Stimulated activated memory B cell treated with anti-CD40 and anti-IgM and Interleukin-4, amounts not matched to agents 10 μg/mL and 1 μg/mL and 100 μg/mL, for 72 hours (primary cell): Measurements from ENCODE around the gene SMAD3.

Experiments used
- ATAC-seq: fragments of 150-1000 bp; cut with Tn5 transposase; 2 replicates; pipeline ENCODE4 v1.10.0; 2021
- H3K27ac Mint-ChIP-seq: one replicate; pipeline ENCODE4 v1.8.0; 2022; ENCODE audit warnings: mild to moderate bottlenecking, mixed read lengths
- H3K27me3 Mint-ChIP-seq: one replicate; pipeline ENCODE4 v1.8.0; 2022; ENCODE audit warnings: mixed read lengths
- H3K36me3 Mint-ChIP-seq: one replicate; pipeline ENCODE4 v1.8.0; 2022; ENCODE audit warnings: mixed read lengths
- H3K4me1 Mint-ChIP-seq: one replicate; pipeline ENCODE4 v1.8.0; 2022; ENCODE audit warnings: mixed read lengths
- H3K4me3 Mint-ChIP-seq: one replicate; pipeline ENCODE4 v1.8.0; 2022; ENCODE audit warnings: mild to moderate bottlenecking, moderate library complexity, mixed read lengths
- H3K9me3 Mint-ChIP-seq: one replicate; pipeline ENCODE4 v1.8.0; 2022; ENCODE audit warnings: mixed read lengths

The SMAD3 gene

DNA sequence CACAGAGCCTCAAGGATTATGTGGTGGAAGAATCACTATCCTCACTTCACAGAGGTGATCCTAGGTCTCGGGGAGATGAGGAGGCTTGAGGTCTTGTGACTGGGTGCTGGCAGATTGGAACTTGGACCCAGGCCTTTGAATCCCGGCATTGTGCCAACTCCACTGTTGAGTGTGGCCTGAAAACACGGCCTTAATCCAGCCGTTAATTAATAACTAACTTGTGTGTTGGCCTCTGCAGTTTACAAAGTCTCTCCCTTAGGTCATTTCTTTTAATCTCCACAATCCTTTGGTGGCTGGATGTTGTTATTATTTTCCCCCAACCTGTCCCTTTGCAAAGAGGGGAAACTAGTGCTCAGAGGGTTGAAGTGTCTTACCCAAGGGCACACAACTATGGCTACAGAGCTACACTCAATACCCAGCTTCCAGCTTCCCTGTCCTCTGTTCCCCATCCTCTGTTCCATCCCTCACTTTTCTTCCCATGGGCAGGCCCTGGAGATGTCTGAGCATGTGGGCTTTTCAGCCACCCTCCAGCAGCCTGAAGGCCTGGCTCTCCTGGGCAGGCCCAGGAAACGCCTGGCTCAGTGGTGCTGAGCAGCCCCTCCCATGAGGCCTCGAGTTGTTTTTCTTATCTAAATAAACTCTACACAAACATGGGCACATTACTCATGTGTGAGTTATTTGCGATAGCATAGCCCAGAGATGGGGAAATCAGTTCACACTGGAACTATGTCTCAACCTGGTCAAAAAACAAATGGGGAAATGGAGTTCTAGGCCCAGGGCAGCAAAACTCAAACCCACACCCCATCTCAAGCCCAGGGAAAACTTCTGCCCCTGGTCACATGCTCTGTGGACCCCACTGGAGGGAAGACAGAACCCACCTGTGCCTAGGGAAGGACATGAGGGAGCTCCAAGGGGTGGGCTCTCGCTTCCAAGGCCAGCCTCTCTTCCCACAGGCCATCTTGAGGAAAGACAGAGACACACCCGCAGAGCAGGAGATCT lies 16.8 kb upstream of the SMAD3 start:
- Mint-ChIP-seq H3K27ac (peak overlapping the region; percentile 83), H3K4me1 (peaks cover 28% of the 10 kb centered on the region), H3K36me3 (no peaks in the 10 kb centered on the region), H3K27me3 (no peaks in the 10 kb centered on the region), H3K4me3 (no peak overlapping the region), H3K9me3 (no peaks in the 10 kb centered on the region)
- no peak for ATAC-seq

DNA sequence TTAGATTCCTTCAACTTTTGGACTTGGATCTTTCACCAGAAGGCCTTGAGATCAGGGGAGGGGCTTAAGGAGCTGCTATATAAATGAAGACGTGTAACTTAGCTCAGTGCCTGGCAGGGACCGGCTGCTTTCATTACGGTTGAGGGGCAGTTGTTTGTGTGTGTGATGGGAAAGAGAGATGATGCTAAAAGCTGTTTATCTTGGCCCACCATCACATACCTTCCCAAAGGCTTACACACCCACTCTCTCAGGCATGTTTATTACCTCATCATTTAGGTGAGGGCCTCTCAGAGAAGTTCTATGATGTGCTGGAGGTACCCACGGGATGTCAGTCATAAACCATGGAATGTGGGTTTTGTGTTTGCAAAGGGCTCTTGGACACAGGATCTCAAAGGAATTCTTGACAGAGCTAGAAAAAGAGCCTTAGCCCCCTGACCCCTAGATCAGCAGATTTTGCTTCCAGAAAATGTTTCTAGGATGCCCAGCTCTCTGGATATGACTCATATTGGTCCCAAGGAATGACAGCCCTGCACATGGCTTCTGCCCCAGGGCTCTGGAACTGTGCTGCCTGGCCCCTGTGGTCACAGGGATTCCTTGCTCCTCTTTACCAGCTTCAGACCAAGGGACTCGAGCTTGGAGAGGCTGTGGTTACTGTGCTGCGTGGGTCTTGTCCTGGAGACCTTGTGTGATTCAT lies 15.9 kb upstream of the SMAD3 start:
- no peak overlapping the region for H3K4me3 Mint-ChIP-seq
- peaks cover 32% of the 10 kb centered on the region for H3K4me1 Mint-ChIP-seq
- ATAC-seq = no peak
- H3K27me3 Mint-ChIP-seq = no peaks in the 10 kb centered on the region
- H3K36me3 Mint-ChIP-seq = no peaks in the 10 kb centered on the region
- no peaks in the 10 kb centered on the region for H3K9me3 Mint-ChIP-seq
- H3K27ac Mint-ChIP-seq = peak overlapping the region; percentile 60

DNA sequence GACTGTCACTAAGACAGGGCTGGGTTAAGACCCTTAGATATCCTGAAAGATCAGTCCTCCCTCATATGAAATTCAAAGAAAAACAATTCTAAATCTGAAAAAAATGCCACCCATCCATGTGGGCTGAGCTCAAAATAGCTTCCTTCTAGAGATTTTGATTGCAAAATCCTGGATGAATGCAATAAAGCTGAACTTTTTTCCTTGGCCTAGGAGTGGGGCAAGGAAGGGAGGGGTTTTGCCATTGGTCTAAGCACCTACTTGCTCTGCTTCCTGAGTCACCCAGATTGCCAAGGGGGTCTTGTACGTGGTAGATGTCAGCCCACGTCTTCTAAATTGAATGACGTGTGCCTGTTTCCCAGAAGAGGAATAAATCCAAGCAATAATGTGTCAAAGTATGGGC lies 15.3 kb upstream of the SMAD3 start:
- H3K9me3 Mint-ChIP-seq = no peaks in the 10 kb centered on the region
- no peaks in the 10 kb centered on the region for H3K27me3 Mint-ChIP-seq
- peaks cover 38% of the 10 kb centered on the region for H3K4me1 Mint-ChIP-seq
- no peak overlapping the region for H3K4me3 Mint-ChIP-seq
- H3K27ac Mint-ChIP-seq = peak overlapping the region; percentile 60
- ATAC-seq = no peak
- no peaks in the 10 kb centered on the region for H3K36me3 Mint-ChIP-seq

DNA sequence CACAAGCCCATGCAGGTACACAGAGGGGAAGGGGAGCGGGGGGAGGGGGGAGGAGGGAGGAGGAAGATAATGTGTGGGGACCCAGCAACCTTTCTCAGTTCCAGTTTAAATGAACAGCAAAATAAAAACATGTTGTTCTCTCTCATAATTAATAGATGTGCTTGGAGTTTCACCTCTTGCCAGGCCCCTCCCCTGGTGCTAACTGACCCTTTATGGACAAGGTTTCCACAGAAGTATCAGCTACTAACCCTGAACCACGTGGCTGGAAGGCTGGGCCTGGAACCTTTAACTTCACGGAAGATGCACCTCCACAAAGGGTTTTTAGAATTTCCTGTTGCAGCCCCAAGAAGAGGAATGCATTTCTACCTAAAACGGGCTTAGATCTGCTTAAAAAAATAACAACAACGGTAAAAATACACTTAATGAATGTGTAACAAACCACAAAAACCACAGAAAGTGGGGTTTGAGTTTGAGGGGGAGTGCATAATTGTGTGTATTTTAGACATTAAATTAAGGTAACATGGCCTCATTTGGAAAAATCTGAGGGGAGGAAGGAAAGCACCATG lies 14.8 kb upstream of the SMAD3 start:
- peaks cover 40% of the 10 kb centered on the region for H3K4me1 Mint-ChIP-seq
- peak overlapping the region; percentile 60 for H3K27ac Mint-ChIP-seq
- no peaks in the 10 kb centered on the region for H3K27me3 Mint-ChIP-seq
- H3K4me3 Mint-ChIP-seq = no peak overlapping the region
- H3K36me3 Mint-ChIP-seq = no peaks in the 10 kb centered on the region
- no peak for ATAC-seq
- no peaks in the 10 kb centered on the region for H3K9me3 Mint-ChIP-seq

DNA sequence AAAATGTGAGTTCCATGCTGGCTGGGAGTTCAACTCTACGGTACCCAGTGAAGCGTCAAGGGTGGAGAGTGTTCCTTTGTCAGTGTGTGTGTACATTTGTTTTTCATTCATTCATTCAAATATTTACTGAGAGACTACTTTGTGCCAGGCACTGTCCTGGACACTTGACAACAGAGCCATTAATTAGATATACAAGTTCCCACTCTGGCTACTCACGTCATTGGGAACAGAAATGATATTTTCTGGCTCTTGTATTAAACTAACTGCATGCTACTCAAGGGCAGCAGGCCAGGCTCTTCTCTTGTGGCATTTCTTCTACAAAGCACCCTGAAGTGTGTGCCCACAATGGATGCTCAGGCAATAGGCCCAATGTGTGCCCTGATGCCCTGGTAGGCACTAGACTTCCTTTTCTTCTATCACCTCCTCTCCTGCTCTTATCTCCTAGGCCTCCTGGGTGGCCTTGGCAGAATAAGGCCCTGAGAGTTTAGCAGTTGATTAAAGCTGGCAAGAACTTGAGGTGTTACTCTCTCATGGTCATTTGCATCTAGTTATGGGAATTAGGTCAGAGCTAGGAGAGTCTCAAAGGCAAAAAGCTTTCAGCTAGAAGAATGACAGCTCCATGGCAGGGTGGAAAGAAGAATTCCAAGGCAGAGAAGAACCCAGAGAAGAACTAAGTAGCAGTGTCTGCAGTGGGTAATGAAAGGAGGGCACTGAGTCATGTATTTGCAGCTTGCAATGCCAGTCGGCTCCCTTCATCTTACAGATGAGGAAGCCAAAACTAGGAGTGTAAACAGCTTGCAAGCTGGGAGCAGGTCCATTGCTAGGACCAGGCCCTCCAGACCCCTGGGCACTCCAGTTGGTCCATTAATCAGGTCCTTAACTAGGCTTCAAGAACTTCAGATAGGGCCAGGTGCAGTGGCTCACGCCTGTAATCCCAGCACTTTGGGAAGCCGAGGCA lies 14.0 kb upstream of the SMAD3 start:
- H3K9me3 Mint-ChIP-seq = no peaks in the 10 kb centered on the region
- no peak overlapping the region for H3K4me3 Mint-ChIP-seq
- peaks cover 47% of the 10 kb centered on the region for H3K4me1 Mint-ChIP-seq
- no peak for ATAC-seq
- H3K27me3 Mint-ChIP-seq = no peaks in the 10 kb centered on the region
- H3K27ac Mint-ChIP-seq = peak overlapping the region; percentile 60
- H3K36me3 Mint-ChIP-seq = no peaks in the 10 kb centered on the region

DNA sequence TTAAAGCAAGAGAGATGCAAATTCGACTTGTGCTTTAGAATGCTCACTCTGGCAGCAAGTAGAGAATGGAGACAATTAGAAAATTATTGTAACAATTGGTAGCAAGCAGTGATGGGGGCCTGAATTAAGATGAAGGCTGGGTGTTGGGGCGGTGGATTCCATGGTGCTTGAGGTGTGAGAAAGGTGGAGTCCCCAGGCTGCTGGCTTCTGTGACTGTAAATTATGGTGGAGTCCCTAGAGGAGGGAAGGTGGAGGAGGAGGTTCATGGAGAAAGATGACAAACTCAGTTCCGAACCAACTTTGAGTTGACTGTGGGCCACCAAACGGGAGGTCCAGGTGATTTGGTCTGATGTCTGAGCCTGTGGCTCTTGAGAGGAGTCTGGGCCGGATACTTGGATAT lies 10.7 kb upstream of the SMAD3 start:
- ATAC-seq = no peak
- H3K27ac Mint-ChIP-seq = peak overlapping the region; percentile 6

DNA sequence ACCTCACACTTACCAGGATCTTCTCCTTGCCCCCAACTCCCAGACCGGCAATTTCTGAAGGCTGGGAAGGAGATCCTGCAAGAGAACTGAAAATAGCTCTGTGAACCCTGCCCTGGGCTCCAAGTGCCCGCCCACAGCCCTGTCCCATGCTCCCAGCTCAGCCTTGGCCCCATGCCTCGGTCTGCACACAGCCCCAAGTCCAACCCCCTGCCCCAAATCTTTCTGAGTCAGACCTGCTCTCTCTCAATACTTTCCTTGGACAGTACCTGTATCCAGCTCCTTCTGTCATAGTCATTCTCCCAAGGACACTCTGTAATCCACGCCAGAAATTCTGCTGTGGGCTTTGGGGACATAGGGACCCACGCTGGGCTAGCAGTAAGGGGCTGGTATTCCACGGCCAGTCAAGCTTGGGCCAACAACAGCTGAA lies 6.3 kb upstream of the SMAD3 start:
- no peak overlapping the region for H3K4me3 Mint-ChIP-seq
- ATAC-seq = no peak
- no peaks in the 10 kb centered on the region for H3K27me3 Mint-ChIP-seq
- no peaks in the 10 kb centered on the region for H3K36me3 Mint-ChIP-seq
- H3K9me3 Mint-ChIP-seq = no peaks in the 10 kb centered on the region
- H3K4me1 Mint-ChIP-seq = peaks cover 39% of the 10 kb centered on the region
- no peak overlapping the region for H3K27ac Mint-ChIP-seq

More for the DNA sequence above, 10.7 kb upstream of the SMAD3 start:
- Mint-ChIP-seq H3K27me3 (no peaks in the 10 kb centered on the region), H3K9me3 (no peaks in the 10 kb centered on the region), H3K4me3 (no peak overlapping the region), H3K36me3 (no peaks in the 10 kb centered on the region), H3K4me1 (peaks cover 50% of the 10 kb centered on the region)

DNA sequence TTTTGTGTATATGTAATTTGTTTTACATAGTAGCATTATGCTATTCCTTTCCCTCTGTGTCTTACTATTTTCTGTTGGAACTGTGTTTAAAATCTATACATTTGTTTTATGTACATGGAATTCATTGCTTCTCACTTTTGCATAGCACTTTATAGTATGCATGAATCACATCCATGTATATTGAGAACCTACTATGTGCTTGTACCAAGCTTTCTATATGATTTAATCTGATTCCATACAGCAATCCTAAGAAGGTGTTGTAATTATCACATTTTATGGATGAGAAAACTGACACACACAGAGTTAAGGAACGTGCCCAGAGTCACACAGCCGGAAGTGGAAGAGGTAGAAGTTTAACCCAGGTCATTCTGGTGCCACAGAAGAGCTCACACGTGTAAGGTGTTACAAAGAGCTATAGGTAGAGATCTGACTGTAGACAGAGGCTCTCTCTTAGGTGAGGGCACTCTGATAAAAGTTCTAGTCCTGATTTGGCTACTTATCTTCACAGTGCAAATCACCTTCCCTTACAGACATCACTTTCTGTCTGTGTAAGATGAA lies 3.5 kb upstream of the SMAD3 start:
- H3K27me3 Mint-ChIP-seq = no peaks in the 10 kb centered on the region

DNA sequence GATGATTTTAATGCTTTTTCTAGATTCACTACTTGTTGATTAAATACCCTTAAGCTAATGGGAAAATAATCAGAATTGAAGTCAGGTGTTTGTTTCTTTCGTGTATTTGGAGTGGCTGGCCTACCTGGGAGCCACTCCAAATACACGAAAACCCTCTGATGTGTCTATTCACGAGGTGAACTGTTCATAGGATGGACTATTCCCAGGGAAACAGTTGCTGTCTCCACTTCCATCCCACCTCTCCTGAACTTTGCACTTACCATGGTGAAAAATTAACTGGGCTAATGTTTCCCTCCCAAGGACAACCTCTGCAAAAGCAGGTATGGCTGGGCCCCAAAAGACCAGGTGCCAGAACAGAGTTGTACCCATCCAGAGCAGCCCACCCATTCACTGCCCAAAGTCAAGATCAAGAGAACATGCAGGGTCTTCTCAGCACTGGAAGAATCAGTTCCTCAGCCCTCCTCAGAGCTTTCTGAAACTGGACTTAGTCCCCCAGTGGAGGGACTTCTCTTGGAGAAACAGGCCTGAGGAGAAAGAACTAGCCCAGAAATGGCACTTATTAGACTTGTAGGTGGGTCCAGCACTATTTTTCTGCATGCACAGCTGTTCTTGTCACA lies 2.9 kb upstream of the SMAD3 start:
- Mint-ChIP-seq H3K27ac (peak overlapping the region; percentile 65), H3K4me1 (peaks cover 29% of the 10 kb centered on the region), H3K4me3 (no peak overlapping the region), H3K36me3 (no peaks in the 10 kb centered on the region), H3K9me3 (no peaks in the 10 kb centered on the region), H3K27me3 (no peaks in the 10 kb centered on the region)
- ATAC-seq = no peak

More for the DNA sequence above, 3.5 kb upstream of the SMAD3 start:
- Mint-ChIP-seq H3K27ac (no peak overlapping the region), H3K4me1 (peaks cover 28% of the 10 kb centered on the region), H3K9me3 (no peaks in the 10 kb centered on the region), H3K4me3 (no peak overlapping the region), H3K36me3 (no peaks in the 10 kb centered on the region)
- ATAC-seq = no peak

DNA sequence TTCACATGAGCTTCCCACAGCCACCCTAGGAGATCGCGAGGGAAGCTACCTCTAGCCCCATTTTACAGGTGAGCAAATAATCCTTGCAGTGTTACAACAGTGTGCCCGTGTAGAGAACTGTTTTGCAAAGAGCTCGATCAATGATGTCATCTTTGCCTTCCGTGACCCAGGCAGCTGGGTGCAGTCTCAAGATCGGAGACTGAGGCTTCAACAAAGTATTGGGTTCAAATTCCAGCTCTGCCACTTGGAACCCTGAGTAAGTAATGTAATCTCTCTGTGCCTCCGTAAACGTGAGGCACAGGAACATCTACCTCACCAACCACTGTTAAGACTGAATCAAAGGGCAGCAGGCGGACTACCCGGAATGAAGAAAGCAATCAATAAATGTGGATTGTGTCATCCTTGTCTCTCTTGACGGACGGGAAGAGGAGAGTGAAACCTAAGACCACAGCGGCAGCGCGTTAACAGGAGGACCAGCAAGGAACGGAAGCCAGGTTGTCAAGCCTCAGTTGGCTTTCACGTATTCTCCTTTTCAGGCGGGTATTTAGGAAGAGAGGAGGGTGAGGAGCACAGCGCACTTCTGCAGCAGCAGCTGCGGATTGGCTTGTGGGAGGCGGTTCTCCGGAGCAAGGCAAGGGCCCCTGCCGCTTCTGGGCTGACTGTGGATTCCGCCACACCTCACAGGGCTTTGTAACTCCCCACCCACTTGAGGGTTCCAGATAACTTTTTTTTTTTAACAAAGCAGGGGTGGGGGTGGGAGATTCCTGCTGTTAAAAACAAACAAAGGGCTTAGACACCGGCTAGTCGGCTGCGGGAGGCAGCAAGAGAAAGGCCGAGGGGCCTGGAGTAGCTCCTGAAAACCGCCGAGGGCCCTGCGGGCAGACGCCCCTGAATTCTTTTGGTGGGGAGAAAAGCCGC lies 1.5 kb upstream of the SMAD3 start:
- Mint-ChIP-seq H3K4me3 (peak overlapping the region; percentile 71), H3K9me3 (no peaks in the 10 kb centered on the region), H3K36me3 (no peaks in the 10 kb centered on the region), H3K27me3 (no peaks in the 10 kb centered on the region), H3K4me1 (peaks cover 43% of the 10 kb centered on the region), H3K27ac (peak overlapping the region; percentile 65)
- ATAC-seq = peak; percentile 2

DNA sequence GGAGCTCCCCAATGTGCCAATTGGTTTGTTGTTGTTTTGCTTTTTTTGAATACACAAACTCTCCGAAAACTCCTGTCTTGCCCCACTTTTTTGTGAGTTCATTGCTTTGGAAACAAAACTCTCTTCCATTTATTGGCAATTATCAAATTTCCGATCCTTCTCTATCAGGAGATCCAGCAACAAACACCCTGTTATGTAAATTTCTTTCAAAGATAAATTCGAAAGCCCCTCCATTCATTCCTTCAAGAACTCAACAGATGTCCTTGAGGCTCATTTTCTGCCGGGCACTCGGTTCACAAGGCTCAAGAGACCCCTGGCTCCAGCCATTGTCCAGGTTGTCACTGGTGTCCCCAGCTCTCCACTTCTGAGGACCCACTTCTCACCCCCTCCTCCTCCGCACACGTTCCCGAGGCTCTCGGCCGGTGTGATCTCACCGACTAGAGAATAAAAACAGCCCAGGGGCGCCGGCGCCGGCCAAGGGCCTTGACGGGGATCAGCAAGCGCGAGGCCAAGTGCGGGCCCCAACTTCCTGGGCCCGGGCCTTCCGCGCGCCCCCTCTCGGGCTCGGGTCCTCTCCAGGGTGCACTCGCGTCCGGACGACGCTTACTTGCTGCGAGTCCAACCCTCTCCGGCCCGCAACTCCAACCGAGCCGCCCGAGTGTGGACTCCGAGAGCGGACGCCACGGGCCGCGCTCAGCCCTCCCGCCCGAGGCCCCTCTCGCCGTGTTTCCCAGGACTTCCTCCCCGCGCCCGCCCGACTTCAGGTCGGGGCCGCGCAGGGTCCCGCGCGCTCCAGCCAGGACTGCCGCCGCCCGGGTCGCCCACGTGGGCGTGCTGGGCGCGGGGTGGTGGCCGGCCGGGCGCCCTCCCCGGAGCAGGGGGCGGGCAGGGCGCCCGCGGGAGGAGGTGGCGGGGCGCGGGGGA lies 533 bp upstream of the SMAD3 start:
- Mint-ChIP-seq H3K4me3 (peak overlapping the region; percentile 71), H3K4me1 (peaks cover 52% of the 10 kb centered on the region), H3K27ac (peak overlapping the region; percentile 65), H3K27me3 (no peaks in the 10 kb centered on the region), H3K36me3 (no peaks in the 10 kb centered on the region), H3K9me3 (no peaks in the 10 kb centered on the region)
- peak; percentile 73 for ATAC-seq
